GM10266 (cell line): ENCODE measurements around the gene TSR2.

ENCODE experiments used
- DNase-seq: peaks from one replicate; pipeline ENCODE4 v3.0.0; 2012; ENCODE audit errors: extremely low spot score
- CTCF ChIP-seq: IDR thresholded peaks from 2 replicates; pipeline ENCODE4 v1.5.1; 2012; ENCODE audit warnings: mild to moderate bottlenecking, low read depth; ENCODE audit not compliant: control insufficient read depth, insufficient read depth; ENCODE audit errors: missing control alignments

The TSR2 gene

GRCh38 chrX:54439960-54440871, at the start of gene TSR2:
TSS of gene TSR2 (plus strand) at chrX:54440404. CDS start at chrX:54440422, 18 bp downstream.
- DNase-seq, result peak; percentile 59
- TF ChIP-seq CTCF, result no peak

GRCh38 chrX:54397113-54397512, 43.1 kb upstream of the TSR2 start:
- DNase-seq, result no peak
- no peak for TF ChIP-seq CTCF

GRCh38 chrX:54407266-54407665, 32.9 kb upstream of the TSR2 start:
- TF ChIP-seq CTCF, result no peak
- no peak for DNase-seq

- no peak for TF ChIP-seq CTCF
- no peak for DNase-seq
These were observed 28.5 kb upstream of the TSR2 start for GRCh38 chrX:54411732-54412131.

GRCh38 chrX:54413753-54414152, 26.5 kb upstream of the TSR2 start:
- DNase-seq, result no peak
- TF ChIP-seq CTCF, result no peak

GRCh38 chrX:54415534-54416350, 24.5 kb upstream of the TSR2 start:
- no peak for DNase-seq
- TF ChIP-seq CTCF, result no peak
